ENCODE data around the gene C1orf159.
"Not testable (repeated sequence)": the region's sequence is repeated elsewhere in the genome, so short reads cannot be mapped to it uniquely, and the experiment has no call there.

C1orf159 gene

DNA sequence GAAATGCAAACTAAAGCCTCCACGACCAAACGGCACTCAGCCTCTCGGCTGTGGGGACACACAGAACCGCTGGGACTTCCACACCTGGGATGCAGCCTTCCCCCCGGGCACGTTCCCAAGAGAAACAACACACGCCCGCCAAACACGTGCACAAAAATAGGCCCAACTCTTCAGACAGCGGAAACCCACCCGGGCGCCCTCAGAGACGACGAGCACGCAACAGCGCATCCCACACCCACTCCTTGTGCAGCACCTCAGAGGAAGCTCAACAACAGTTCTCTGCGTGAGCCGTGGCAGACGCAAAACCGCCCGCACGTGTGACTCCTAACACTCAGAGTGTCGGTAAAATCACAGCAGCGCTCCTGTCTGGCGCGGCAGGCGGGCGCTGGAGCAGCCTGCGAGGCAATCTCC, 5.3 kb downstream of the C1orf159 start:
- Mint-ChIP-seq H3K36me3 (ENCODE audit: low read depth) (peaks cover 26% of the 10 kb centered on the region), H3K27ac (no peak overlapping the region), H3K9me3 (peaks cover 20% of the 10 kb centered on the region), H3K4me1 (ENCODE audit: low read depth) (peaks cover 7% of the 10 kb centered on the region), H3K4me3 (no peak overlapping the region), H3K27me3 (peaks cover 3% of the 10 kb centered on the region)
- intact Hi-C loops (cut with micrococcal nuclease), result no loop called here

DNA sequence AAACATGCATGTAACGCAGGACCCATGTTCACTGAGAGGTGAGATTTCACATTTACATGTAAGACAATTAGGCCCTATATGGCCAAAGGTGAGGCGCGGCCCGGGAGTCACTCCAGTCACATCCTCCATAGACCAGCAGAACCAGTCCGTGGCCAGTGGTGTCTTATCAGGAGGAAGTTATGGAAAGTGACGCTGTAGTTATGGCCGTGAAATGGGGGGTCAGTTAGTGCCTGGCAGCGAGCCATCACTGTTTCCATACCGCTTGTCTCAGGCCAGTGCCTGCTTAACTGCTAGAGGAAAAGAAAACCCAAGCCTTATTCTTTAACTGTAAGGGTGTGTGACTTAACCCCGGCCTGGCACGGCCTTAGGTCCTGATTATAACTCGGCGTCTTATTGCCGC, 6.1 kb downstream of the C1orf159 start:
- no peaks in the 10 kb centered on the region for H3K27me3 Mint-ChIP-seq
- no peak overlapping the region for H3K4me3 Mint-ChIP-seq
- no peak overlapping the region for H3K27ac Mint-ChIP-seq
- intact Hi-C loops (cut with micrococcal nuclease), result no loop called here
- peaks cover 20% of the 10 kb centered on the region for H3K9me3 Mint-ChIP-seq
- peaks cover 26% of the 10 kb centered on the region for H3K36me3 Mint-ChIP-seq (ENCODE audit: low read depth)
- peaks cover 6% of the 10 kb centered on the region for H3K4me1 Mint-ChIP-seq (ENCODE audit: low read depth)

DNA sequence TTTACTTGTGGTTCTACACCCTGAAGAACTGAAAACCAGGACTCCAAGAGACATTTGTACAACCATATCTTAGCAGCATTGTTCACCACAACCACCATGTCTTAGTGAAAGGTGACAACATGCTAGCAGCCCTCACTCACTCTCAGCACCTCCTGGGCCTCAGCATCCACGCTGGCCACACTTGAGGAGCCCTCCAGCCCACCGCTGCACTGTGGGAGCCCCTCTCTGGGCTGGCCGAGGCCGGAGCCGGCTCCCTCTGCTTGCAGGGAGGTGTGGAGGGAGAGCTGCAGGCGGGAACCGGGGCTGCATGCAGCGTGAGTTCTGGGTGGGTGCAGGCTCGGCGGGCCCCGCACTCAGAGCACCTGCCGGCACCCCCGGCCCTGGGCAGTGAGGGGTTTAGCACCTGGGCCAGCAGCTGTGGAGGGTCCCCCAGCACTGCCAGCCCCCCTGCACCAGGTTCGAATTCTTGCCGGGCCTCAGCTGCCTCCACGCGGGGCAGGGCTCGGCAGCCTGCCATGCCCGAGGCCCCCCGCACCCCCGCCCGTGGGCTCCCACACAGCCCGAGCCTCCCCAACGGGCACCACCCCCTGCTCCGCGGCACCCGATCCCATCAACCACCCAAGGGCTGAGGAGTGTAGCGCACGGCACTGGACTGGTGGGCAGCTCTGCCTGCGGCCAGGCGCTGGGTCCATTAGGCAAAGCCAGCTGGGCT, 9.2 kb downstream of the C1orf159 start:
- no peak overlapping the region for H3K4me3 Mint-ChIP-seq
- peaks cover 13% of the 10 kb centered on the region for H3K4me1 Mint-ChIP-seq (ENCODE audit: low read depth)
- H3K9me3 Mint-ChIP-seq, result no peaks in the 10 kb centered on the region

DNA sequence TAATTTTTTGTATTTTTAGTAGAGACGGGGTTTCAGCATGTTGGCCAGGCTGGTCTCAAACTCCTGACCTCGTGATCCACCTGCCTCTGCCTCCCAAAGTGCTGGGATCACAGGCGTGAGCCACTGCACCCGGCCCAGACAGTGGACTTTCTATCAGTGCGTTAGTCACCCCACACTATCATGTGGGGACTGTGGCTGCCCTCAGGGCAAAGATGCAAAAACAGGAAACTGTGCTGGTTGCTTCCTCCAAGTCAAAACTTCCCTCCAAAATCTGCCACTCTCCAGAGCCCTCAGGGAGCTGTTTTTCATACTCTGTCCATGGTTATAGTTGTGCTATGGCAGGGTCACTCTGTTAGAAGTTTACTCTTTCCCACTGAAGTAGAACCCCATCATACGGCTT, 11.7 kb downstream of the C1orf159 start:
- H3K4me1 Mint-ChIP-seq (ENCODE audit: low read depth), result peaks cover 13% of the 10 kb centered on the region
- H3K27ac Mint-ChIP-seq; intact Hi-C loops (cut with micrococcal nuclease); H3K27me3 Mint-ChIP-seq; H3K36me3 Mint-ChIP-seq (ENCODE audit: low read depth); H3K4me3 Mint-ChIP-seq: not testable (repeated sequence)
- peaks cover 12% of the 10 kb centered on the region for H3K9me3 Mint-ChIP-seq

More for the DNA sequence above, 9.2 kb downstream of the C1orf159 start:
- peaks cover 4% of the 10 kb centered on the region for H3K36me3 Mint-ChIP-seq (ENCODE audit: low read depth)
- H3K27ac Mint-ChIP-seq, result no peak overlapping the region
- H3K27me3 Mint-ChIP-seq, result no peaks in the 10 kb centered on the region
- intact Hi-C loops (cut with micrococcal nuclease), result no loop called here

DNA sequence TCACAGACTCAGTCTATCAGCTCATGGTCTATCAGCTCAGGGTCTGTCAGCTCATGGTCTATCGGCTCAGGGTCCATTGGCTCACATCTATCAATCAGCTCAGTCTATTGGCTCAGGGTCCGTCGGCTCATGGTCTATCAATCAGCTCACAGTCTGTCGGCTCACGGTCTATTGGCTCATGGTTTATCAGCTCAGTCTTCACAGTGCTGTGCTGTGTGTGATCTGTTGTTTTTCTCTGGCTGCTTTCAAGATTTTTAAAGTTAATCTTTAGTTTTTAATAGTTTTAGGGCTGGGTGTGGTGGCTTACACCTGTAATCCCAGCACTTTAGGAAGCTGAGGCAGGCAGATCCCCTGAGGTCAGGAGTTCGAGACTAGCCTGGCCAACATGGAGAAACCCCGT, 14.4 kb downstream of the C1orf159 start:
- H3K9me3 Mint-ChIP-seq, result peaks cover 12% of the 10 kb centered on the region
- H3K4me1 Mint-ChIP-seq (ENCODE audit: low read depth), result peaks cover 13% of the 10 kb centered on the region
- H3K36me3 Mint-ChIP-seq (ENCODE audit: low read depth), result no peaks in the 10 kb centered on the region

DNA sequence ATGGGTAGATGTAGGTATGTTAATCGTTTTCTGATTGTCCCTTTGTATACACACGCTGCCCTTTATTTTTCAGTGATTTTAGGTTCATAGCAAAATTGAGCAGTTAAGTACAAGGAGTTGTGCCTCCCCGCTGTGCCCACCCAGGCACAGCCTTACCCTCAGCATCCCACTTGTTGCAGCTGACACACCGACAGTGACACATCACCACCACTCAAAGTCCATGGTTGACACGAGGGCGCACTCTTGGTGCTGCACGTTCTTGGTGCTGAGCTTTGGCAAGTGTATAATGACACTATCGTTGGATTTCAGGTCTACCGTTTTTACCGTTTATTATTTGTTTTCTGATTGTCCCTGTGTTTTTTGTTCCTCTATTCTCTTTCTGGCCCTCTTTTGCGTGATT, 15.6 kb downstream of the C1orf159 start:
- Mint-ChIP-seq H3K27ac (no peak overlapping the region), H3K27me3 (peaks cover 2% of the 10 kb centered on the region), H3K9me3 (peaks cover 12% of the 10 kb centered on the region), H3K4me3 (no peak overlapping the region), H3K36me3 (ENCODE audit: low read depth) (no peaks in the 10 kb centered on the region), H3K4me1 (ENCODE audit: low read depth) (peaks cover 13% of the 10 kb centered on the region)
- intact Hi-C loops (cut with micrococcal nuclease), result no loop called here

More for the DNA sequence above, 14.4 kb downstream of the C1orf159 start:
- Mint-ChIP-seq H3K27me3 (peaks cover 2% of the 10 kb centered on the region), H3K4me3 (no peak overlapping the region), H3K27ac (no peak overlapping the region)
- intact Hi-C loops (cut with micrococcal nuclease), result no loop called here

DNA sequence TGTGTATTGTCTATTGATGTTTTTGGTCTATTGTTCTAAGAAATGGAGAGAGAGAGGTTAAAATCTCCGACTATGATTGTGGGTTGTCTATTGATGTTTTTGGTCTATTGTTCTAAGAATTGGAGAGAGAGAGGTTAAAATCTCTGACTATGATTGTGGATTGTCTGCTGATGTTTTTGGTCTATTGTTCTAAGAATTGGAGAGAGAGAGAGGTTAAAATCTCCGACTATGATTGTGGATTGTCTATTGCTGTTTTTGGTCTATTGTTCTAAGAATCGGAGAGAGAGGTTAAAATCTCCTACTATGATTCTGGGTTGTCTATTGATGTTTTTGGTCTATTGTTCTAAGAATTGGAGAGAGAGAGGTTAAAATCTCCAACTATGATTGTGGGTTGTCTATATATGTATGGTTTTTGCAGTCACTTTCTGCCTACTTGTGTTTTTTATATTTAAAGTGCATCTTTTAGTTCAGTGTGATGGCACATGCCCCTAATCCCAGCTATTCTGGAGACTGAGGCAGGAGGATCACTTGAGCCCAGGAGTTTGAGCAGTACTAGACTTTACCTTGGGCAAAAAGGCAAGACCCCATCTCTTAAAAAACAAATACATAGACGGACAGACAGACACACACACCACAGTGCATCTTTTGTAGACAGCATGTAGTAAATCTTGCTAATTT, 16.2 kb downstream of the C1orf159 start:
- peaks cover 12% of the 10 kb centered on the region for H3K9me3 Mint-ChIP-seq
- H3K27ac Mint-ChIP-seq, result no peak overlapping the region
- peaks cover 9% of the 10 kb centered on the region for H3K4me1 Mint-ChIP-seq (ENCODE audit: low read depth)
- intact Hi-C loops (cut with micrococcal nuclease), result no loop called here
- no peak overlapping the region for H3K4me3 Mint-ChIP-seq
- no peaks in the 10 kb centered on the region for H3K36me3 Mint-ChIP-seq (ENCODE audit: low read depth)
- peaks cover 2% of the 10 kb centered on the region for H3K27me3 Mint-ChIP-seq

DNA sequence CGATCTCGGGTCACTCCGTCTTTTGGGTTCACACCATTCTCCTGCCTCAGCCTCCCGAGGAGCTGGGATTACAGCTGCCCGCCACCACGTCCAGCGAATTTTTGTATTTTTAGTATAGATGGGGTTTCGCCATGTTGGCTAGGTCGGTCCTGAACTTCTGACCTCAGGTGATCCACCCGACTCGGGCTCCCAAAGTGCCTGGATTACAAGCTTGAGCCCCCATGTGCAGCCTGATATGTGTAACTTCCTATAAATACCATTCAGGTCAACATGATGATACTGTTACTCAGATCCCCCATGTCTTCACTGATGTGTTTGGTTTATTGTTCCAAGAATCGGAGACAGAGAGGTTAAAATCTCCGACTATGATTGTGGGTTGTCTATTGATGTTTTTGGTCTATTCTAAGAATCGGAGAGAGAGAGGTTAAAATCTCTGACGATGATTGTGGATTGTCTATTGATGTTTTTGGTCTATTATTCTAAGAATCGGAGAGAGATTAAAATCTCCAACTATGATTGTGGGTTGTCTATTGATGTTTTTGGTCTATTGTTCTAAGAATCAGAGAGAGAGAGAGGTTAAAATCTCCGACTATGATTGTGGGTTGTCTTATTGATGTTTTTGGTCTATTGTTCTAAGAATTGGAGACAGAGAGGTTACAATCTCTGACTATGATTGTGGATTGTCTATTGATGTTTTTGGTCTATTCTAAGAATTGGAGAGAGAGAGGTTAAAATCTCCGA, 17.0 kb downstream of the C1orf159 start:
- Mint-ChIP-seq H3K36me3 (ENCODE audit: low read depth) (no peaks in the 10 kb centered on the region), H3K4me3 (no peak overlapping the region), H3K27me3 (peaks cover 2% of the 10 kb centered on the region), H3K4me1 (ENCODE audit: low read depth) (peaks cover under 1% of the 10 kb centered on the region), H3K9me3 (peaks cover 12% of the 10 kb centered on the region), H3K27ac (no peak overlapping the region)
- intact Hi-C loops (cut with micrococcal nuclease), result no loop called here

DNA sequence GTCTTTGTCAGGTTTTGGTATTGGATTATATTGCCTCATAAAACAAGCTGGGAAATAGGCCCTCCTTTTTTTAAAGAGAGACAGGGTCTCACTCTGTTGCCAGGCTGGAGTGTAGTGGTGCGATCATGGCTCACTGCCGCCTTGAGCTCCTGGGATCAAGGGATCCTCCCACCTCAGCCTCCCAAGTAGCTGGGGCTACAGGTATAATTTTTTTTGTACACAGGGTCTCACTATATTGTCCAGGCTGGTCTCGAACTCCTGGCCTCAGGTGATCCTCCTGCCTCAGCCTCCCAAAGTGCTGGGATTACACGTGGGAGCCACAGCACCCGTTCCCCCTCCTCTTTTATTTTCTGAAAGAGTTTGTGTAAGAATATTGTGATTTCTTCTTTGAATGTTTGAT, 19.8 kb downstream of the C1orf159 start:
- H3K4me3 Mint-ChIP-seq; intact Hi-C loops (cut with micrococcal nuclease); H3K27me3 Mint-ChIP-seq; H3K4me1 Mint-ChIP-seq (ENCODE audit: low read depth); H3K36me3 Mint-ChIP-seq (ENCODE audit: low read depth); H3K27ac Mint-ChIP-seq: not testable (repeated sequence)
- H3K9me3 Mint-ChIP-seq, result peaks cover 12% of the 10 kb centered on the region

DNA sequence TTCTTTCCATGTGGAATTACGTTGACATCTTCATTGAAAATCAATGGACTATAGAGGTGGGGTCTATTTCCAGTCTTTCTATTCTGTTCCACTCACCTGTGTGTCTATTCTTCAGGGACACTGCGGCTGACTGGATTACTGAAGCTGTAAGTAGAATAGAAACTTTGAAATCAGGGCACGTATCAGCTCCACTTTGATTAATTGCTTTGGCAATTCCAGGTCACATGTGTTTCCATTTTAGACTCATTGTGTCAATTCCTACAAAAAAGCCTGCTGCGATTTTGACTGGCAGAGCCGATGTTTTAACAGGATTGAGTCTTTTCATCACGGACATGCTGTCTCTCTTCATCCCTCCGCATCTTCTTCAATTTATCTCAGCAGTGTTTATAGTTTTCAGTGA, 20.9 kb downstream of the C1orf159 start:
- Mint-ChIP-seq H3K36me3 (ENCODE audit: low read depth) (no peaks in the 10 kb centered on the region), H3K9me3 (peaks cover 2% of the 10 kb centered on the region), H3K27ac (no peak overlapping the region), H3K4me3 (no peak overlapping the region), H3K4me1 (ENCODE audit: low read depth) (no peaks in the 10 kb centered on the region), H3K27me3 (peaks cover 2% of the 10 kb centered on the region)
- intact Hi-C loops (cut with micrococcal nuclease), result no loop called here

DNA sequence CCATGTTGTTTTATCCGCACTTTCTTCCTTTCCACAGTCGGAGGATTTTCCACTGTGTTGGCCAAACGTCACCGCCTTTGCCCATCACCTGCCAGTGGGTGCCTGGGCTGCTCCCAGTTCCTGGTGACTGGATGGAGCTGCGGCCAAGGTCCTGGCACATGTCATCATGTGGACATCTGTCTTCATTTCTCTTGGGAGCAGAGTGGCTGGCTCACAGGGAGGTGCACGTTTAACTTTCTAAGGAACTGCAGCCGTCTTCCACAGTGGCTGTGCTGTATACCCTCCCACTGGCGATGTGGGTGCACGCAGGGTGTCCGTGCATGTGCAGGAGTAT, 22.3 kb downstream of the C1orf159 start:
- Mint-ChIP-seq H3K27me3 (no peaks in the 10 kb centered on the region), H3K36me3 (ENCODE audit: low read depth) (no peaks in the 10 kb centered on the region), H3K4me3 (no peak overlapping the region), H3K9me3 (no peaks in the 10 kb centered on the region), H3K27ac (no peak overlapping the region), H3K4me1 (ENCODE audit: low read depth) (no peaks in the 10 kb centered on the region)
- intact Hi-C loops (cut with micrococcal nuclease), result no loop called here

DNA sequence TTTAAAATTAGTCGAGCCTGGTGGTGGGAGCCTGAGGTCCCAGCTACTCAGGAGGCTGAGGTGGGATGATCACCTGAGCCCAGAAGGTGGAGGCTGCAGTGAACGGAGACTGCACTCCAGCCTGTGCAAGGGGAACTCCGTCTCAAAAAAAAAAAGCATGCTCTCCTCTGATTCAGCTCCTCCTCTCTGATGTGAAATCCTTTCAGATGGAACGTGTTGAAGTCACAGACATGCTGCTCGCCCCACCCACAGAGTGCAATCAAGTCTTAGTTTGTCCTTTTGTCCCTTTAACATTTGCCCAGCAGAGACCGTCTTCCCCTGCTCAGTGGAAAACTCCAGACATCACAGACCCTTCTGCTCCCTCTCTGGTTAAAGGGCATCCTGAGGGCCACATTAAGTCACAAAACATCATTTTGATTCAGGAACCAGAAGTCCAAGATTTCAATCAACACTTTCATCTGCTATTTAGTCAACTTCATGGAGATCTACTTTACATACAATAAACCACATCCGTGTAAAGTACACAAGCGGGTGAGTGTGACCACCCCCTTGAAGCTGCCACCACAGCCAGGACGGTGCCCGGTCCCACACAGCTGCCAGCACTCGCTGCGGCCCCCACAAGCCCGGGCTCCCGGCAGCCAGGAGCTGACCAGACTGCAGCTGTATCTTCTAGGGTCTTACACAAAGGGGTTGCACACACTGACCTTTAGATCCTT, 22.8 kb downstream of the C1orf159 start:
- Mint-ChIP-seq H3K9me3 (no peaks in the 10 kb centered on the region), H3K27me3 (no peaks in the 10 kb centered on the region), H3K36me3 (ENCODE audit: low read depth) (no peaks in the 10 kb centered on the region), H3K27ac (no peak overlapping the region), H3K4me1 (ENCODE audit: low read depth) (no peaks in the 10 kb centered on the region), H3K4me3 (no peak overlapping the region)
- intact Hi-C loops (cut with micrococcal nuclease), result no loop called here

DNA sequence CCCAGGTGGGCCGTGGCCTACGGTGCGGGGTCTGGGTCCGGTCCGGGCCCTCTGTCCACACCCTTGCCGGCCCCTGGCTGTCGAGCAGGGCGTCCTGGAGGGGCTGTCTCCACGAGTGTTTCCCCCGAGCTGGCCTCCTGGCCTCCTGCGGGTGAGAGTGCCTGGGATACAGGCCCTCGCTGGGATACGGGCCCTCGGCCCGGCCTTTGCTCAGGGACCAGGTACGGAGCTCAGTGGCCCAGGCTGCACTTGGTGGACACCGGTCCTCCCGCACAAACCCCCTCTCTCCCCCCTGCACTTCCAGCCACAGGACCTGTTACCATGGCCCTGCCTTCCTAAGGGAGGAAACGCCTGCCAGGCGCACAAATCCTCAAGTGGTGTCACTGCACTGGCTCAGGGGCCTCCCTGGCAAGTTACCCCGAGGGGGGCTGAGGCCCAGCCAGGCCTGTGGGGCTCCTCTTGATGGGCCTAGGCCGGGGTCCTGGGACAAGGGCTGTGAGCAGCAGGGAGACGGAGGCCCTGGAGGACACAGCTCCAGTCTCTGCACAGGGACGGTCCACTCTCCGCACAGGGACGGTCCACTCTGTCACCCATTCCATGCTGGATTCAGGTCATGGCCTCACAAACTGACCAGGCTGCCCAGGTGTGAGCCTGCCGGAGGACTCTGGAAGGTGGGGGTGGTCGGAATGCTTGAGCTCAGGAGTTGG, 23.6 kb downstream of the C1orf159 start:
- H3K9me3 Mint-ChIP-seq, result no peaks in the 10 kb centered on the region
- intact Hi-C loops (cut with micrococcal nuclease), result no loop called here
- no peak overlapping the region for H3K27ac Mint-ChIP-seq
- no peaks in the 10 kb centered on the region for H3K27me3 Mint-ChIP-seq
- no peaks in the 10 kb centered on the region for H3K4me1 Mint-ChIP-seq (ENCODE audit: low read depth)
- H3K36me3 Mint-ChIP-seq (ENCODE audit: low read depth), result no peaks in the 10 kb centered on the region
- no peak overlapping the region for H3K4me3 Mint-ChIP-seq
